ENCODE data around the gene FAF1. TPM values are rescaled to one million over a fixed set of nuclear protein-coding genes. Genes with fewer than 3 reads are reported as not detected.

Gene FAF1
- total RNA-seq, 2 experiments from 2014 or later, result 84.6 to 88.2 TPM

- H3K27me3 Mint-ChIP-seq, result peaks cover 31% of the 10 kb centered on the region
Observed at GRCh38 chr1:50986653-50987052, 26.6 kb upstream of the FAF1 start.

GRCh38 chr1:50985094-50985493 is 25.0 kb upstream of the FAF1 start:
- Mint-ChIP-seq H3K27me3 (peaks cover 36% of the 10 kb centered on the region), H3K4me1 (no peaks in the 10 kb centered on the region), H3K4me3 (no peak overlapping the region), H3K36me3 (ENCODE audit: low read depth) (no peaks in the 10 kb centered on the region), H3K9me3 (no peaks in the 10 kb centered on the region), H3K27ac (no peak overlapping the region)
- DNase-seq, result no peak
- POLR2A ChIA-PET, result no interaction called here
- CTCF ChIA-PET, result no interaction called here

More at GRCh38 chr1:50986653-50987052, 26.6 kb upstream of the FAF1 start:
- H3K4me3 Mint-ChIP-seq, result no peak overlapping the region
- no peaks in the 10 kb centered on the region for H3K4me1 Mint-ChIP-seq
- POLR2A ChIA-PET, result no interaction called here
- no peak overlapping the region for H3K27ac Mint-ChIP-seq
- no peaks in the 10 kb centered on the region for H3K36me3 Mint-ChIP-seq (ENCODE audit: low read depth)
- H3K9me3 Mint-ChIP-seq, result no peaks in the 10 kb centered on the region
- CTCF ChIA-PET, result no interaction called here
- DNase-seq, result no peak

DNA sequence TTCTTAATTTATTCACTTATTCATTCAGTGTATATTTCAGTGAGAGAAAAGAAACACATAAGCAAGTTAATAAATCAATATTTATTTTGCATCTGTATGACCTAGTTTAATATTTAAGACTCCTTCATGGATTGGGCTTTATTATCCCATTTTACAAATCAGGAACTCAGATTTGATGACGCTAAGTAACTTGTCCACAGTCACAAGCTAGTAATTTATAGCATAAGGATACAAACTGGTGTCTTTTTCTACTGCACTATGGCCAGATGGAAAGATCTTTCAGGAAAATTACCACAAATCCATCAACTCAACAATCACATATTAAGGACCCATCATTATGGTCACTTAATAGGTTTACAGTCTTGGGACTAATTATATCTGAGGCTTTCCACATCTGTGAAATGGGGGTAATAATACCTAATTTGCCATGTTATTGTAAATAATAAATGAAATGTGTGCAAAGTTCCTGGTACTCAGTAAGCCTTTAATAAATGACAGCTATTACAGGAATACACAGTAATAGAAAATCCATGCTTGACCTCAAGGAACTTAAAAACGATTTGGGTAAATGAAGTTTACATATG is 23.2 kb upstream of the FAF1 start:
- Mint-ChIP-seq H3K9me3 (no peaks in the 10 kb centered on the region), H3K4me3 (no peak overlapping the region), H3K36me3 (ENCODE audit: low read depth) (peaks cover 8% of the 10 kb centered on the region), H3K27ac (no peak overlapping the region), H3K27me3 (peaks cover 52% of the 10 kb centered on the region), H3K4me1 (peaks cover 13% of the 10 kb centered on the region)
- ChIA-PET CTCF (no interaction called here), POLR2A (no interaction called here)
- DNase-seq, result no peak

DNA sequence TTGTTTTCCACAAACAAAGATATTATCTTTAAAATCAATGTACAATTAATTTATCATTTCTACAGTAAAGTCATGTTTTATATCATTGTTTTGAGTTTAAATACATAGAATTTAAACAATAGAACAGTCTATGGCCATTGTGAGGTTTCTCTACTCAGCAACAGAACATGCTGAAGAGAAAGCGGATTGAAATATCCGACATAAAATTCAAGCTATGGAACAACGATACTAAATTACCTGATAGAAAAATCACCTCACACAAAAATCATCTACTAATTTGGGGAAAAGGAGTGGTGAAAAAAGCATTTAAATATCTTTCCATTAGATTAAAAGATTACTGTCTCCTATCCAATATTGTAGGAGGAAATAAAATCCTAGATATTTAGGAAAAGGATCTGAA is 22.5 kb upstream of the FAF1 start:
- POLR2A ChIA-PET, result no interaction called here

GRCh38 chr1:50981741-50982140 is 21.7 kb upstream of the FAF1 start:
- Mint-ChIP-seq H3K9me3 (no peaks in the 10 kb centered on the region), H3K27ac (no peak overlapping the region), H3K4me1 (peaks cover 18% of the 10 kb centered on the region), H3K27me3 (peaks cover 60% of the 10 kb centered on the region), H3K4me3 (no peak overlapping the region), H3K36me3 (ENCODE audit: low read depth) (peaks cover 10% of the 10 kb centered on the region)
- ChIA-PET POLR2A (no interaction called here), CTCF (no interaction called here)
- DNase-seq, result no peak

More for the DNA sequence above, 22.5 kb upstream of the FAF1 start:
- Mint-ChIP-seq H3K27ac (no peak overlapping the region), H3K9me3 (no peaks in the 10 kb centered on the region), H3K4me3 (no peak overlapping the region), H3K4me1 (peaks cover 14% of the 10 kb centered on the region), H3K27me3 (peaks cover 53% of the 10 kb centered on the region), H3K36me3 (ENCODE audit: low read depth) (peaks cover 8% of the 10 kb centered on the region)
- CTCF ChIA-PET, result no interaction called here
- no peak for DNase-seq

DNA sequence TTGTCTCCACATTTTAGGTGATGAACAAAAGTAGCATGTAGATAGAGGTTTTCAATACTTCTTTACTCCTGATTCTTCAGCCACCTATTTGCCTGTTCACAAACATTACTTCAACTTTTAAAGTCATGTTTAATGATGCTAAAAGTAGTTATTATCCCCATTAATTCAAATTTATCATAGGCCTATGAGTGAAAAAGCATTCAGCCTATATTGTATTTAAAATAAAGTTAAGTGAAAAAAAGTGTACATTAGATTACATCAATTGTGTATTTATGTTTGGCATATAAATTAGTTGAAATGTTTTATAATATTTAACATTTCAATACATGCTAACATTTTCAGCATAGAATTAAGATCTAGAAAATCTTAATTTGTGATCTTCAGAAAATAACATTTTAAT is 20.4 kb upstream of the FAF1 start:
- DNase-seq, result no peak
- H3K36me3 Mint-ChIP-seq (ENCODE audit: low read depth), result peaks cover 17% of the 10 kb centered on the region
- peaks cover 63% of the 10 kb centered on the region for H3K27me3 Mint-ChIP-seq
- H3K4me3 Mint-ChIP-seq, result no peak overlapping the region
- H3K27ac Mint-ChIP-seq, result no peak overlapping the region
- CTCF ChIA-PET, result no interaction called here
- POLR2A ChIA-PET, result no interaction called here
- no peaks in the 10 kb centered on the region for H3K9me3 Mint-ChIP-seq
- H3K4me1 Mint-ChIP-seq, result peaks cover 27% of the 10 kb centered on the region

GRCh38 chr1:50979937-50980336 is 19.9 kb upstream of the FAF1 start:
- ChIA-PET CTCF (no interaction called here), POLR2A (no interaction called here)
- Mint-ChIP-seq H3K9me3 (no peaks in the 10 kb centered on the region), H3K36me3 (ENCODE audit: low read depth) (peaks cover 21% of the 10 kb centered on the region), H3K27ac (no peak overlapping the region), H3K27me3 (peaks cover 61% of the 10 kb centered on the region), H3K4me1 (peaks cover 27% of the 10 kb centered on the region), H3K4me3 (no peak overlapping the region)
- no peak for DNase-seq

DNA sequence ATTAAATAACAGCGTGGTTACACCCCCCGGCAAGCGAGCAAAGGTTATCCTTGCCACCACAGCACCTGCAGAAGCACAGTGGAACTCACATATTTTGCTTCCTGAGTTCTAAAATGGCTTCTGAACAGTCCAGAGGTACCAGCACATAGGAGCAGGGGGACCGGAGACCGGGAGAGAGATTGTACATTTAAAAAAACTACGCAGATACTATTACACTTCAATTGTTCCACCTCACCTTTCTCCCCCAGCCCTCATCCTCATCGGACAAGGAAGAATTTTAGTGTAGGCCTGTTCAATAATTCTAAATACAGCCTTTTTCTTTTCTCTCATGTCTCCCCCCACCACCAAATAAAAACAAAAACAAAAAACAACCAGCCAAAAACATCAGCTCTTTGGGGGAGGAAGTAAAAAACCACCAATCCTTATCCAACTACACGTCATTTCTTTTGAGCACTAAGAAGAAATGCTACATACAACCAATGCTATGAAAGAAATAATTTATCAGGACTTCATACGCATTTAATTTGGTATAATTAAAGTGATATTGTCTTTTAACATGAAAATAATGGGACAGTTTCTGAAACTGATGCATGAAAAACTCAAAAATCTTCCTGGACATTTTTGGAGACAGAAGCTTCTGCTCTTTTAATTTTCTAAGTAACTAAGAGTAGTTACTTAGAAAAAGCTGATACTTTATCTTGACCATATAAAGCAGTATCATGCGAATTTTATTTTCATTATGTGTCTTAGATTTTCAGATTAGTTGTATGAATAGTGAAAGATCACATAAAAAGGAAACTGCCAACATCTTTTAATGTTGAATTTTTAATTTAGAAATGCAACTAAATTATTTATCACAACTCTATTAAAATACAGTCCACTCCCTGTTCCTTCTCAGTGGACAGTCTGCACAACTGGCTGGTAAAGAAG is 19.1 kb upstream of the FAF1 start:
- H3K27me3 Mint-ChIP-seq, result peaks cover 66% of the 10 kb centered on the region
- POLR2A ChIA-PET, result no interaction called here
- H3K9me3 Mint-ChIP-seq, result no peaks in the 10 kb centered on the region

GRCh38 chr1:50978144-50978851 is 18.2 kb upstream of the FAF1 start:
- peak overlapping the region; percentile 78 for H3K4me3 Mint-ChIP-seq
- peaks cover 37% of the 10 kb centered on the region for H3K36me3 Mint-ChIP-seq (ENCODE audit: low read depth)
- H3K9me3 Mint-ChIP-seq, result no peaks in the 10 kb centered on the region
- peaks cover 64% of the 10 kb centered on the region for H3K27me3 Mint-ChIP-seq
- POLR2A ChIA-PET, result interaction anchor here (2.1 kb wide), 1 partner anchor 9 kb away, joined by 7 read pairs; the partner anchor contains the start of gene CDKN2C
- peak; percentile 24 for DNase-seq
- H3K4me1 Mint-ChIP-seq, result peaks cover 33% of the 10 kb centered on the region
- peak overlapping the region; percentile 79 for H3K27ac Mint-ChIP-seq
- CTCF ChIA-PET, result interaction anchor here (0.6 to 1.9 kb wide), 3 partner anchors 10 to 213 kb away, joined by 3 to 7 read pairs (median 4); no protein-coding TSS in a partner anchor

More for the DNA sequence above, 19.1 kb upstream of the FAF1 start:
- peak; percentile 27 for DNase-seq
- peaks cover 29% of the 10 kb centered on the region for H3K36me3 Mint-ChIP-seq (ENCODE audit: low read depth)
- peaks cover 29% of the 10 kb centered on the region for H3K4me1 Mint-ChIP-seq
- peak overlapping the region; percentile 78 for H3K4me3 Mint-ChIP-seq
- CTCF ChIA-PET, result interaction anchor here (0.6 to 1.9 kb wide), 2 partner anchors 10 to 212 kb away, joined by 3 to 7 read pairs; no protein-coding TSS in a partner anchor
- H3K27ac Mint-ChIP-seq, result peak overlapping the region; percentile 79

DNA sequence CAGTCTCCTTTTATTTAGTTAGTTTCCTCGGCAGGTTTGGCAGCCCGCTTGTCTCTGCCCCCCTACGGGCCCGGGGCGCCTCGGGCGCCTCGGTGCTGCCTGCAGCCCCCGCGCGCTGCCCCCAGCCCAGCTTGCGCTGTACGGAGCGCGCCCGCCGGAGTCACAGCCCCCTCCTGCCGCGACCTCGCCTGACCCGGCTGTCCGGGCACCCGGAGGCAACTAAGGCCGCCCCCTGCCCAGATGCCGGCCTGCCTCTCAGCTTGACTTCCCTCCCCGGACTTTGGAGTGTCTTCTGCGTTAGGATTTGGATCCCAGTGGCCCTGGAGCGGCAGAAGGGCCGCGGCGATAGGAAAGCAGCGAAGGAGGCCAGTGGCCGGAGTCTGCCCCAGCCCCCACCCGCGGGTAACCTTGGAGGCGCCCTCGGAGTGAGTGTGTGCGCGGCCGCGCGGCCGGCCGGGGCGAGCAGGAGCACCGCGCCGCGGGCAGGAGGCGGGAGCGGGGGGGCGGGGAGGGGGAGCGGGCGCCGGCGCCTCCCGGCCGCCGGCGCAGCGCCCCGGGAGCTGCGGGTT is 17.6 kb upstream of the FAF1 start:
- POLR2A ChIA-PET, result interaction anchor here (2.1 kb wide), 1 partner anchor 9 kb away, joined by 7 read pairs; the partner anchor contains the start of gene CDKN2C
- H3K36me3 Mint-ChIP-seq (ENCODE audit: low read depth), result peaks cover 41% of the 10 kb centered on the region

DNA sequence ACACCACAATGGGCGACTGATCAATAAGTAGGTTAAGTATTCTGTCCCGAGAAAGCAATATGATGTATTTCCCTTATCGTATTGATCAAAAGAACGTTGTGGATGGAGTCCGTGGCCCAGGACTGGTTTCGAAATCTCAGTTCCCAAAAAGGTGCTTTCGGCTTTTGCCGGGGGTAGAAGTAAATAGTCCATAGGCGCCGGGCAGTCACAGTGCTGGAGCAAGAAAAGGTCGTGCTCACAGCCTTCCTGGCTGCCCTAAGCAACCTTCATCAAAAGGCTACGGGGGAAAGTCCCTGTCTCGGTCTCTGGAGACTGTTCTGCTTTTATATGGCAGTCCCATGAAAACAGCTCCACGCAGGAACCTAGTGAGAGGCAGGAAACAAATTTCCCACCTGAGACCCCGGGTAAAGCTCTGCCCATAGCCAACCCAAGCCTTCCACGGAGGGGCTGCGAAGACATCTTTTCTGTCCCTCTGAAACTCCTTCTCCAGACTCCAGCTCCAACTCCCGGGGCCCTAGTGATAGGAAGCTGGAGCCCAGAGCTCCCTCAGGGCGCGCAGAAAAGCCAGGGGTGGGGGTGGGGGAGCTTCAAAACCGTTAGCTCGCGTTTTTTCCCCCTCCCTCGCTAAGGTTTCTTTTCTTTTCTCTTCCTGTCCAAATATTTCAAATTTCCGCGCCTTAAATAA is 17.0 kb upstream of the FAF1 start:
- peak overlapping the region; percentile 88 for H3K27ac Mint-ChIP-seq
- peaks cover 37% of the 10 kb centered on the region for H3K4me1 Mint-ChIP-seq
- H3K36me3 Mint-ChIP-seq (ENCODE audit: low read depth), result peaks cover 42% of the 10 kb centered on the region
- H3K4me3 Mint-ChIP-seq, result peak overlapping the region; percentile 81
- H3K9me3 Mint-ChIP-seq, result no peaks in the 10 kb centered on the region
- H3K27me3 Mint-ChIP-seq, result peaks cover 56% of the 10 kb centered on the region
- CTCF ChIA-PET, result interaction anchor here (1.1 to 2.3 kb wide), 3 partner anchors 8 to 47 kb away, joined by 4 to 7 read pairs (median 5); no protein-coding TSS in a partner anchor
- POLR2A ChIA-PET, result interaction anchor here (2.1 kb wide), 1 partner anchor 8 kb away, joined by 7 read pairs; the partner anchor contains the start of gene CDKN2C
- DNase-seq, result peak; percentile 12

More for the DNA sequence above, 17.6 kb upstream of the FAF1 start:
- Mint-ChIP-seq H3K9me3 (no peaks in the 10 kb centered on the region), H3K4me1 (peaks cover 35% of the 10 kb centered on the region), H3K27me3 (peaks cover 57% of the 10 kb centered on the region), H3K27ac (peak overlapping the region; percentile 88), H3K4me3 (peak overlapping the region; percentile 81)
- CTCF ChIA-PET, result interaction anchor here (1.1 to 2.3 kb wide), 3 partner anchors 9 to 48 kb away, joined by 4 to 7 read pairs (median 5); no protein-coding TSS in a partner anchor
- peak; percentile 12 for DNase-seq
